Ramos (cell line): Measurements from ENCODE around the gene VAV2.

ENCODE experiments used
- in situ Hi-C: fragments of 300-500 bp; cut with MboI; formaldehyde crosslinking; loops from one replicate; pipeline ENCODE4 v1.14.3; 2022; ENCODE audit warnings: low sequenced_read_pairs; ENCODE audit not compliant: unreplicated experiment

VAV2 gene

DNA sequence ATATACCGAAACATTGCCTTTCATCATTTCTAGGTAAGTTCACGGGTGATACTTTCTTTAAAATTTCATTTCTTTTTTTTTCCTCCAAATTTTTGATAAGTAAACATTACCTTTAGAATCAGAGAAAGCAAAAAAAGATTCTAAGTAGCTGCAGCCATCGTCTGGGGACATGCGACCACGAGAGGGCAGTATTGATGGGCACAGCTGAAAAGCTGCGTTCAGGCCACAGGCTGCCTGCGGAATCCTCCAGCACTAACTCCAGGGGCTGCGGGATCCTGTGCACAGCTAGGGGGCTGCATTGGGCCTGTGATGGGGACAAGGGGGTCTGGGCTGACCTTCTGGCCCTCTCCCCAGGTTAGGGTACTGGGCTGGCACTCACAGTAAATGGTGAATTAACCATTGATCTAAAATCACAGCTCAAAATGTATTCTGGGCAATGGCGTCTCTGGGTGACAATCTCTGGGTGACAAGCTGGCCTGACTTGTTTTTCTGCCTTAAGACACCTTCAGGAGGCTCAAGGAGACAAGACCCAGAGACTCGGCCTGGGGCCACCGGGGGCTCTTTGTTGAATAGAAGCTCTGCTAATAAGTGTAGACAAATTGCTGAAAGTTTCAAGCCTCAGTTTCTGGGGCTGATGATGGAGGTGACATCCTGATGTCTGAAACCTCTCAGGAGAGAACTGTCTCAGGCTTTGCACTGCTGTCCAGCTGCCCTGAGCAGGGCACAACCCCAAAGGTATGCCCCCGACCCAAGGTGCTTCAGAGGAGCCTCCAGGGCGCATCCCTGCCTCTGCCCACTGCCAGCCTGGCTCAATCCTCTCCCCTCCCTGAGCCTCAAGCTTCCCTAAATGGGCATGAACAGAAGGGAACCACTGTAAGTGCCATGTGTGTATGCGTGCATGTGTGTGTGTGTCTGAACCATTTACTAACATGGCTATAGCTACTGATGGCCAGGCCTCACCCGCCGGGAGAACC is 209.7 kb downstream of the VAV2 start:
- in situ Hi-C loops, result no loop called here

DNA sequence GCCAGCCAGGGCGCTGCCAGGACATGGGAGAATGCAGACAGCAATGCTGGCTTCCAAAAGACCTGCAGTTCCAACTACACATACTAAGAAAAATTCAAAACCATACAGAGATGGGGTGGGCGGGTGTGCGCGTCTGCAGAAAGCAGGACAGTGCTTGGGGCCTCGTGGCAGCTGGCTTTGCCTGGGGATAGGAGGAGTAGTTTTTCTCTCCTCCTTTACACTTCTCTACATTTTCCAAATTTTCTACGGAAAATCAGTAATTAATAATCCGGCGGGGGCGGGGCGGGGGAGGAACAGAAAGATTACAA is 210.3 kb downstream of the VAV2 start:
- in situ Hi-C loops, result no loop called here

GRCh38 chr9:133780962-133781827 is 210.9 kb downstream of the VAV2 start:
- in situ Hi-C loops, result no loop called here

GRCh38 chr9:133780404-133780945 is 211.6 kb downstream of the VAV2 start:
- in situ Hi-C loops, result no loop called here

DNA sequence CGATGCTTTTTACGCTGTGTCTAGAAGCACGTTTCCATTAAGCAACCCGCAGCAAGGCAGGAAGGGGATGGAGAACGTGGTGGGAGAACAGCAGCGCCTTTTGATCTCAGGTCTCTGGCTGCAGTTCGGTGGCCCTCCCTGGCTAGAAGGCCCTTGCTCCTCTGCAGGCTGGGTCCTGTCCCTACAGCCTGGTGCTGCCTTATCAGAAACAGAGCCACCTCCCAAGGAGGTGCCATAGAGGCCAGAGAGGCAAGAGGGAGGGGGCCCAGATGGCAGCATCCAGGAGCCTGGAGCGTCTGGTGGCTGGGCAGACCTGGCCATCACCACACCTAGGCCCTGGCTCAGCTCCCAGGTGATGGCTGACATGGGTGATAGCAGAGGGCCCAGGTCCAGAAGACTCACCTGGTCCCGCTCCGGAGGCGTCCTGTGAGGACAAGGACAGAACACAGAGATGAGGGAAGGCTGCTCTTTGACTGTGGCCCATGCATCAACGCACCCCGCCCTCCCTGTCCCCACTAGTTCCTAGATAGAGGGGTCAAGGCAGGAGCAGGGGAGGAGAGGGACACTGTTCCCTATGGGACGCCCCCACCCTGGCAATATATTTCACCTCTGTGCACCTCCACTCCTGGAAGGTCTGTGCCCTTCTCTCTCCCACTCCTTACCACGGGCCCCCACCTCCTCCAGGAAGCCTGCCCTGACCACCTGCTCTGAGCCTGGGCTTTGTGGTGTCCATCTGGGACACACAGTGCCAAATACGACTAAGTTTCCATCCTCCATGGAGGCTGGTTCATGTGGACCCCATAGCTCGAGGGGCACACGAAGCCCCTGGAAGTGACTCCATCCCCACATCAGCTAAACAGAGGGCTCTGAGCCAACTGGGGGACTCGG is 212.4 kb downstream of the VAV2 start:
- in situ Hi-C loops, result no loop called here

- in situ Hi-C loops, result no loop called here
Measured at GRCh38 chr9:133779081-133779480, 213.0 kb downstream of the VAV2 start.

DNA sequence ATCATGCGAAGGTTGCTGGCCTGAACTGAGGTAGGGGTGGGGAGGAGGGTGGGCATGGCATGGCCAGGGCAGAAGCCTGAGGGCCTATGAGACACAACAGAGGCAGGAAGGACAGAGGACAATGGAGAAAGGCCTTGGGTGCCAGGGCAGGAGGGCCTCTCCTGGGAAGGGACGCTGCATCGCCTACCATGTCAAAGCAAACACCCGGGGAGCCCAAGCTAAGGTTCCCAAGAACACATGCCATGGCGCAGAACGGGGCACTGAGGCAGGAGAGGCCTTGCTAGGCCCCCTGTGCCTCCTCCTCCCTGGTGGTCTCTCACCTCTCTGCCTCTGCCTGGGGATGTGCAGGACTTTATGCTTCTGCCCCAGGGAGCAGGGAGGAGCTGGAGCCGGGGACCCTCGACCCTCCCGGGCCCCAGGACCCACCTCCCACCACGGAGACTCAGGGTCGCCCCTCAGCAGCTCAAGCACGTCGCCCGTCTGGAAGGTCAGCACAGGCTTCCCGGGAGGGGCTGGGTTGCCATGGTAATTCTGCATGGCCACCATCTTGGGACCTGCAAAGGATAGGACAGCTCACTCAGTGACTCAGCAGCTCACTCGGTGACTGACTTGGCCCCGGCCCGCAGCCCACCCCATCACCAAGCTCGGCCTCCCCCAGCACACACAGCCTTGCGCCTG is 213.6 kb downstream of the VAV2 start:
- in situ Hi-C loops, result no loop called here

DNA sequence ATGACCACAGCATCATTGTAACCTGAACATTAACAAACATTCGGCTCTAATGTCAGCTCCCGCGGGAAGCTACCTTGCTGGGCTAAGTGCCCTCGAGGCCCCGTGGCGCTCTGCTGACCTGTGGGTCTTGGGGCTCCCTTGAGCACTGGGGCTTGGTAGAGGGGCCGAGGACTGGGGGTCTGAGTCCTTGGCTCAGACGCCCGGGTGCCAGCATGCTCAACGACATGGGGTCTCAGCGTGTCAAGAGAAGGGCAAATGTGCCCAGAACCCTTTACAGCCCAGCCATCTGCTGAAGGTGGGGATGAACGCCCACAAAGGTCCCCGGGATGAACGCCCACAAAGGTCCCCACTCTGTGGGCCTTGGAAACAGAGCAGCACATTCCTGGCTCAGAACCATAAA is 214.3 kb downstream of the VAV2 start:
- in situ Hi-C loops, result no loop called here

GRCh38 chr9:133777068-133777791 is 214.9 kb downstream of the VAV2 start:
- in situ Hi-C loops, result no loop called here

DNA sequence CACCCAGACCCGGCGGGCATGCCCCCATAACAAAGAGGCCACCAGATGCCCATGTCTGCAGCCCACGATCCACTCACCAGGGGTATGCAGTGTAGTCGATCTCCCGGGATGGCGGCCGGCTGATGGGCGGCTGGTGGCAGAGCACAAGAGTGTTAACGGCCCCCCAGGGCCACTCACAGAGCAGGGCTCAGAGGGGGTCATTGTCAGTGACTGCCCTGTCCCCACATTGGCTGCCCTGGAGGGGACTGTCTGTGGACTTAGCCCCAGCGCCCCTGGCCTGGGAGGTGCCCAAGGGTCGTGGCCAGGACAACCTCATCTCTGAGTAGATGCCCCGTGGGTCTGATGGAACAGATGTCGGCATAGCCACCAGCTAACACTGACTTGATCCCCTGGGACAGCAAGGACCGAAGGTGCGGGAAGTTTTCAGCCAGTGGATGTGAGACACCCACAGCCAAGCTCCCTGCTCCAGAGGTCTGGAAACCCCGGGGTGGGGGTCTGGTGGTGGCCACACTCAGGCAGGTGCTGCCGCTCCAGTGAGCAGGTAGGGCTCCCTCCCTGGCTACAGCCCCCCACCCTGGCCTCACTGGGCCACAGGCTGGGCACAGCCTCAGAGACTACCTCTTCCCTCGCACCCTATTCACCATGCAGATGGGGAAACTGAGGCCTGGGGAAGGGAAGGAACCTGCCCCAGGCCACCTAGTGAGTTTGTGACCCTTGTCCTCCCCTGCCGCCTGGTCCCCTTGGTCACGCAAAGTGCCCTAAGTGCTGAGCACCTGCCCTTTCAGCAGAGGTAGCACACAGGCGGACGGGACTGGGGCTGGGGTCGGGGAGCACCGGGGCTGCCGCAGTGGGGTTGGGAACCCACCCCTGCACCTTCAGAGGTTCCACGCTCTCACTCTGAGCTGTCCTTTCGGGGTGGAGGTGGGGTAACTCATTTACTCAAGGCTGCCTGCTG is 215.9 kb downstream of the VAV2 start:
- in situ Hi-C loops, result no loop called here

DNA sequence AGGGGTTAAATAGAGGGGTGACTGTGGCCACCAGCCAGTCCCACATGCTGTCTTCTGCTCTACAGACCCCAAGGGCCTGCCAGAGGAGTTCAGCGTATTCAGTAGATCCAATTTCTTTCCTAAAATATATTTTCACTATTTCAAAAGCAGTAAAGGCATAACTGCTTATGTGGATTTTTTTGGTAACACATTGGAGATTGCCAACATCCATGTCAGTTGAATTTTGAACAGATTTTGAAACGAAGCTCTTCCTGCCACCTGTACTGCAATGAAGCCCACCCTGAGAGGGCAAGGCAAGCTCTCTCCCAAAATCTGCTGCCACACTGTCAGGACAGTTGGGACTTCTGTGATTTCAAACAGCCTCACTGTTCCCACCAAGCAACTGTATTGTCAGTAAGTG is 216.8 kb downstream of the VAV2 start:
- in situ Hi-C loops, result no loop called here

DNA sequence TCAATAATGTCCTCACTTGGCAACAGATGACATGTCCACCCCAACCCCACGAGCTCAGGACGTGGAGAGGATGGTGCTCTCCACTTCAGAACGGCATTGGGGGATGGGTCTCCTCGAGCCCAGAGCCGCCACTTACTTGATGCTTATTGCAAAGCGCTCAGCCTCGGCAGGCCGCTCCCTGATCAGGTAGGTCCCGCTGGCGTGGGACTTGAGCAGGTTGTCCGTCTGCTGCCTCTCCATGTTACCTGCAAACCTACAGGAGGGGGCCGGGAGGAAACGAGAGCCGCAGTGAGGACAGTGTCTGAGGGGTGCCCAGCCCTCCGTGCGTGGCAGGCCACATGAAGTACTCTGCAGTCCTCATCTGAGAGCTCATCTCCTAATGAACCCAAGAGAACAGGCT is 217.3 kb downstream of the VAV2 start:
- in situ Hi-C loops, result no loop called here

- in situ Hi-C loops, result no loop called here
Measured at GRCh38 chr9:133773889-133774655, 218.1 kb downstream of the VAV2 start.

GRCh38 chr9:133772581-133772980 is 219.5 kb downstream of the VAV2 start:
- in situ Hi-C loops, result no loop called here

DNA sequence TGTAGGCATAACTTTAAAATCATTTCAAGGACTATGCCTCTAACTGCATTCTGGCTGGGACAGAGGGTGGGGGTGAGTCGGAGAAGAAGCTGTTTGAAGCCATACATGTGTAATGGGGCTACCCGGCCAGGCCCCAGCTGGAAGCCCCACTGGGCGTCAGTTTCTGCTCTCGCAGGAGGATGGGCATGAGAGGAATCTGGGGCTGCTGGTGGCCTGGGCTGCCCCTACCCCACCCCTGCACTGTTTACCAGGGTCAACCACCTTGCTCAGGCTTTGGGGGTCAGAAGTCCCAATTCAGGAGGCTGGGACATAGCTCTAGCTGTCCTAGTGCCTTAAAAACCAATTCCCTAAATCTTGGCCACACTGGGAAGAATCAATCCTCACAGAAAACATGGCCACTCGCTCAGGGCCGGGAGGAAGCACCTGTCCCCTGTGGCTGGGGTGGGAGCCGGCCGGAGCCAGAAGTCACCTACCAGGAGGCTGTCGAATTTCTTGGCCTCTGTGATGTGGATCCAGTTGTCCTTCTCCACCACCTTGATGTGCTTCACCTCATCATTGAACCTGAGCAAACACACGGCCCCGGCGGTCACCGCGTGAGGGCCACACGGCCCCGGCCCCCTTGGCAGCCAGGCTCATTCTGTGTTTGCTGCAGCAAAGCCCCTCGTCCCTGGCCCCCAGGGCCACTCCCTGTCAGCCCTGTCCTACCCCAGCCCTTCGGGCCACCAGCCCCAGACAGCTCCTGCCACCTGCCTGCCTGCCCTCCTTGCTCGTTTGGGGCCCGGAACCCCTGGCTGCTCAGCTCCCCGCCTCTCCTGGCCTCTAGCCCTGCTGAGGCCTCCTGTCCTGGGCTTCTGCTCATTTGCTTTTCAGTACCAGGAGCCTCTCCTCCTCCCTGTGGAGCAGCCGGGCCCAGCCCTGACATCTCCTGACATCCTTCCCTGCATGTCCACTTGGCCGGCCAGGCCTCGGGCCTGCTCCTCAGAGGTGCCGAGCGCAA is 220.3 kb downstream of the VAV2 start:
- in situ Hi-C loops, result no loop called here
